ENCODE measurements around the gene TTLL1. TPM values are rescaled to one million over a fixed set of nuclear protein-coding genes. Genes with fewer than 3 reads are reported as not detected.

Gene TTLL1
- total and polyA plus RNA-seq, 5 donors = 4.2 to 6.8 (median 6.0) TPM

DNA sequence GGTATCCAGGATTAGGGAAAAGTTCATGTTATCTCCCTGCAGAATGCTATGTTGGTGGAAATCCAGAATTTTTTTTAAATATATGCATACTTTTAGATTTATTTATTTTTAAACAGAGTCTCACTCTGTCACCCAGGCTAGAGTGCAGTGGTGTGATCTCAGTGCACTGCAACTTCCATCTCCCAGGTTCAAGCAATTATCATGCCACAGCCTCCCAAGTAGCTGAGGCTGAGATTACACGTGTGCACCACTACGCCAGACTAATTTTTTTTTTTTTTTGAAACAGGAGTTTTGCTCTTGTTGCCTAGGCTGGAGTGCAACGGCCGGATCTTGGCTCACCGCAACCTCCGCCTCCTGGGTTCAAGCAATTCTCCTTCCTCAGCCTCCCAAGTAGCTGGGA, 76.8 kb downstream of the TTLL1 start:
- WGBS = 86% methylated on average over 6 of the region's 6 CpGs
- Histone ChIP-seq H3K27me3 (ENCODE audit: control insufficient read depth, insufficient read depth) (no peaks in the 10 kb centered on the region), H3K27ac (ENCODE audit: low read length) (no peak overlapping the region), H3K9me3 (ENCODE audit: control insufficient read depth, low read length) (no peaks in the 10 kb centered on the region), H3K4me1 (ENCODE audit: control insufficient read depth, insufficient read depth, low read length) (peaks cover 11% of the 10 kb centered on the region), H3K4me3 (ENCODE audit: low read length) (no peak overlapping the region)
- intact Hi-C loops (cut with DNase I) = loop anchor here in 1 of 4 donors (10.0 kb wide), 1 partner anchor 108 kb away; no protein-coding TSS in a partner anchor
- ATAC-seq = no peak
- DNase-seq = no peak

DNA sequence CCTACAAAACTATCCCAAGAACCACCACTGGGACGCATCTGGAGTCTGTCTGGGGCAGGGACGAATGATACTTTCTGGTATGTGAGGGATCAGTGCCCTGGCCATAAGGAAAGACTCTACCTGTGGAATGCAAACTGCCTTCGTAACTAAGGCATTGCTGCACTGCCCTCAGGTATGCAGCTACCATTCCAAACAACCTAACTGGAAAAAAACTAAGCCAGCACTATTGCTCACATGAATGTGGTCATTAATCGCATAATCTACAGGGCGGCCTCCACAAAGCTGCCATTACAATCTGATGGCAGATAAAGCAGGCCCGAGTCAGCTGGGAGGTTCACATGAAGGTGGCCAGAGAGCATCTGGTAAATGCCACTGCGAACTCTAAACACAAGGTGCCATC, 78.1 kb downstream of the TTLL1 start:
- DNase-seq (no peak), ATAC-seq (no peak)
- Histone ChIP-seq H3K9me3 (ENCODE audit: control insufficient read depth, low read length) (no peaks in the 10 kb centered on the region), H3K4me3 (ENCODE audit: low read length) (no peak overlapping the region), H3K27me3 (ENCODE audit: control insufficient read depth, insufficient read depth) (no peaks in the 10 kb centered on the region), H3K27ac (ENCODE audit: low read length) (no peak overlapping the region), H3K4me1 (ENCODE audit: control insufficient read depth, insufficient read depth, low read length) (peaks cover 12% of the 10 kb centered on the region)
- WGBS = 83% methylated on average over 7 of the region's 7 CpGs
- intact Hi-C loops (cut with DNase I) = loop anchor here in 1 of 4 donors (10.0 kb wide), 1 partner anchor 106 kb away; no protein-coding TSS in a partner anchor

DNA sequence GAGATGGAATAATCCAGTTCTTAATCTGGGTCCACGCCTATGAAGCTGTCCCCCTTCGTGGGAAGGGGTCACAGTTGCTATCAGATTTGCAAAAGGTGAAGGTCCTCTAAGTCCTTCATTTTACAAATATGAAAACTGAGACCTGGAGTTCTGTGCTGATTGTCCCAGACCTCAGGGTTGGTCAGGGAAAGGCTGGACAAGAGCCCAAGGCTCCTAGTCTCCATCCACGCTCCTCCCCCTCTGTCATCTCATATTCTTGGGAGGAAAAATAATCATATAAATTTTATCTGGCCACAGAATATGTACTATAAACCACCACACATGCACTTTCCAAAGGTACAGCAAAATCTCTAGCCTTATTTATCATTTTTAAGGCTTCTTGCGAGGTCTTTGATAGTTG, 79.7 kb downstream of the TTLL1 start:
- intact Hi-C loops (cut with DNase I) = no loop called here
- ATAC-seq = no peak
- H3K4me1 ChIP-seq (ENCODE audit: control insufficient read depth, insufficient read depth, low read length) = peaks cover 14% of the 10 kb centered on the region
- no peaks in the 10 kb centered on the region for H3K9me3 ChIP-seq (ENCODE audit: control insufficient read depth, low read length)
- H3K27ac ChIP-seq (ENCODE audit: low read length) = no peak overlapping the region
- no peak for DNase-seq
- H3K27me3 ChIP-seq (ENCODE audit: control insufficient read depth, insufficient read depth) = no peaks in the 10 kb centered on the region
- H3K4me3 ChIP-seq (ENCODE audit: low read length) = no peak overlapping the region
- WGBS = 81% methylated on average over 4 of the region's 4 CpGs

DNA sequence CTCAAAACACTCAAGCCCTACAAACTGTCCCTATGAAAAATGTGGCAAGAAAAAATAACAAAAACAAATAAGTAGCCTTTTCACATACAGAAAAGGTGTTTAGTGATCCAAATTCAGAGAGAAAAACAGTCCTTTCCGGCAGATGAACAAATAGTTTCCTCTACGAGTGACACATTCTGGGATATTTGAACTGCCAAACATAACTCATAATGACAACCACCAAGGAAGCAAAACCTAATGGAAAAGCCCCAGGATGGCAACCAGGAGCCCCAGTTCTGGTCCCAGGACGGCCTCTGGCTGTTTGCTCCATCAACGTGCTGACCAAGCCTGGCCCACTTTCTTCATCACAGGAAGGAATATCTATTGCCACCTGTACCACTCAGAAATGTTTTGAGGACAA, 80.3 kb downstream of the TTLL1 start:
- Histone ChIP-seq H3K4me3 (ENCODE audit: low read length) (no peak overlapping the region), H3K27me3 (ENCODE audit: control insufficient read depth, insufficient read depth) (no peaks in the 10 kb centered on the region), H3K4me1 (ENCODE audit: control insufficient read depth, insufficient read depth, low read length) (peaks cover 18% of the 10 kb centered on the region)

DNA sequence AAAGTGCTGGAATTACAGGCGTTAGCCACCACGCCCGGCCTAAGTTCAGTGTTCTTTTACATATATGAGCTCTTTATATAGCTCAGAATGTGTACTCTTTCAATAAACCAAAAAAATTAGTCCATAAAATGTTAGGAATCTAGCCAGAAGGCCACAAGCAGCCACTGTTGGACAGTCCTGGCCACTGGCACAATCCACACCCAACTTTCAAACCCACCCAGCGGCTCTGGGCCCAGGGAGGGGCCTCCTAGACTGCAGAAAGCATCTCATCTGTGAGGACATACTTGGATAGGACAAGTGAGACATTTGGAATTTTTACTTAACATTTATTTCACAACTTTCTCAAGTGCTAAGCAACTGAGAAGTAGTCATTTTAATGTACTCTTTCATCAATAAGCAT, 80.7 kb downstream of the TTLL1 start:
- ATAC-seq (peak; percentile 69 to 81), DNase-seq (peak; percentile 68 to 86 (median 75))
- H3K4me3 ChIP-seq (ENCODE audit: low read length) = no peak overlapping the region
- H3K27ac ChIP-seq (ENCODE audit: low read length) = no peak overlapping the region
- intact Hi-C loops (cut with DNase I) = no loop called here
- H3K27me3 ChIP-seq (ENCODE audit: control insufficient read depth, insufficient read depth) = no peaks in the 10 kb centered on the region
- WGBS = 89% methylated on average over 4 of the region's 4 CpGs
- H3K4me1 ChIP-seq (ENCODE audit: control insufficient read depth, insufficient read depth, low read length) = peaks cover 15% of the 10 kb centered on the region
- no peaks in the 10 kb centered on the region for H3K9me3 ChIP-seq (ENCODE audit: control insufficient read depth, low read length)

More for the DNA sequence above, 80.3 kb downstream of the TTLL1 start:
- no peak for DNase-seq
- no peak for ATAC-seq
- WGBS = 65% methylated on average over 4 of the region's 4 CpGs
- intact Hi-C loops (cut with DNase I) = no loop called here
- Histone ChIP-seq H3K9me3 (ENCODE audit: control insufficient read depth, low read length) (no peaks in the 10 kb centered on the region), H3K27ac (ENCODE audit: low read length) (peak overlapping the region; percentile 65)

DNA sequence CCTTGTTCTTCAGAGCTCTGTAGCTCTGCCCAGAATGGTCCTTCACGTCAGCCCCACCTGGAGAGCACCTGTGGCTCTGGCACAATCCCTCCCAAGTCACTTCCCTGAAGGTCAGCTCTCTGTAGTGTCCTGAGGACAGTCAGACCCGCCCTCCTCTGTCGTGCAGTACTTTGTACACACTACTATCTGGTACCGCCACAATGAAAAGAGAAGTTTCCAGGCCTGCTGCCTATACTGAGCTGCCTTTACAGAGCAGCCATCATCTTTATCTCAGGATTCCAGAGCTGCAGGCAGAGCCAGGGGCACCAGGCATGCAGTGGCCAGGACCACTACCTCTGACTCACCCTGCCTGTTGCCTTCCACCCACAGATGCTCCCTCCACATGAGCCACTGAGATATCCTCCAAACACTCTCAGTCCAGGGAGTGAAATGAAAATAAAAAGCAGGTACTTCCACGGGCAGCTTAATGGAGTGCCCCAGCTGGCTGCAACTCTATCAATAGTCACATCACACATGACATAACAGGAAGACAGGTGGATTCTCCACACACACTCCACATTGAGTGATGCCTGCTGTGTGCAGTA, 81.6 kb downstream of the TTLL1 start:
- peaks cover 12% of the 10 kb centered on the region for H3K4me1 ChIP-seq (ENCODE audit: control insufficient read depth, insufficient read depth, low read length)
- intact Hi-C loops (cut with DNase I) = no loop called here
- DNase-seq (no peak), ATAC-seq (peak; percentile 56 to 59)
- no peak overlapping the region for H3K27ac ChIP-seq (ENCODE audit: low read length)
- H3K27me3 ChIP-seq (ENCODE audit: control insufficient read depth, insufficient read depth) = no peaks in the 10 kb centered on the region
- WGBS = 56% methylated on average over 5 of the region's 5 CpGs
- H3K4me3 ChIP-seq (ENCODE audit: low read length) = no peak overlapping the region
- no peaks in the 10 kb centered on the region for H3K9me3 ChIP-seq (ENCODE audit: control insufficient read depth, low read length)

DNA sequence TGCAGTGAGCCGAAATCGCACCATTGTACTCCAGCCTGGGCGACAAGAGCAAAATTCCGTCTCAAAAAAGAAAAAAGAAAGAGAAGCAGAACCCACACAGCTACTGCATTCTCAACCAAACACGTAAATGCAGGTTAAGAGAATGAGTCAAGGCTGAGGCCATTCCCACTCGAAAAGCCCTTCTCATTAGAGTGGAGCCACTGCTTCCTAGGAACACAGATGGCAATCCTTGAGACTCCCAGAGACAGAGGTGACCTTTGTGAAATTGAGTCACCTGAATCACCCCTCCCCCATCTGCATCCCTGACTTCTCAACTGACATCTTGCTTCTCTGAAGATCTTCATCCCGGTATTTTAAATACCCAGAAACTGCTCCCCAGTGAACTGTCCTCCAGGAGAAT, 82.4 kb downstream of the TTLL1 start:
- DNase-seq (no peak), ATAC-seq (no peak)
- Histone ChIP-seq H3K4me1 (ENCODE audit: control insufficient read depth, insufficient read depth, low read length) (peaks cover 16% of the 10 kb centered on the region), H3K9me3 (ENCODE audit: control insufficient read depth, low read length) (no peaks in the 10 kb centered on the region), H3K27ac (ENCODE audit: low read length) (no peak overlapping the region), H3K27me3 (ENCODE audit: control insufficient read depth, insufficient read depth) (no peaks in the 10 kb centered on the region), H3K4me3 (ENCODE audit: low read length) (no peak overlapping the region)
- 96% methylated on average over 7 of the region's 7 CpGs for WGBS
- intact Hi-C loops (cut with DNase I) = no loop called here

DNA sequence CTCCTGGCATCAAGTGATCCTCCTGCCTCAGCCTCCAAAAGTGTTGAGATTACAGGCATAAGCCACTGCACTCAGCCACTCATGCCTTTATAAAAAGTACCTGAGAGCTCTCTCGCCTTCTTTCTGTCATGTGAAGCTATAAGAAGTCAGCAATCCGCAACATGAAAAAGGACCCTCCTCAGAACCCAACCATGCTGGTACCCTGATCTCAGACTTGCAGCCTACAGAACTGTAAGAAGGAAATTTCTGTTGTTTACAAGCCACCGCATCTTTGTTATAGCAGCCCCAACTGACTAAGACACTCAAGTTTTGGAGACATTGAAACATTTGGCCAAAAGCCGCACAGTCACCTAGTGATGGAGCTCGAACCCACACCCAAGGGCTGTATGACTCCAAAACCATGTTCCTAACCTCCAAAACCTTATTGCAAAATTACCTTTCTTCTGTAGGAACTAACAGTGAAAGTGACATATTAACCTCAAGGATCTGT, 83.1 kb downstream of the TTLL1 start:
- Histone ChIP-seq H3K27ac (ENCODE audit: low read length) (no peak overlapping the region), H3K4me1 (ENCODE audit: control insufficient read depth, insufficient read depth, low read length) (peaks cover 20% of the 10 kb centered on the region), H3K9me3 (ENCODE audit: control insufficient read depth, low read length) (no peaks in the 10 kb centered on the region), H3K4me3 (ENCODE audit: low read length) (no peak overlapping the region), H3K27me3 (ENCODE audit: control insufficient read depth, insufficient read depth) (no peaks in the 10 kb centered on the region)
- WGBS = 98% methylated on average over 5 of the region's 5 CpGs
- no peak for ATAC-seq
- DNase-seq = no peak
- intact Hi-C loops (cut with DNase I) = no loop called here

DNA sequence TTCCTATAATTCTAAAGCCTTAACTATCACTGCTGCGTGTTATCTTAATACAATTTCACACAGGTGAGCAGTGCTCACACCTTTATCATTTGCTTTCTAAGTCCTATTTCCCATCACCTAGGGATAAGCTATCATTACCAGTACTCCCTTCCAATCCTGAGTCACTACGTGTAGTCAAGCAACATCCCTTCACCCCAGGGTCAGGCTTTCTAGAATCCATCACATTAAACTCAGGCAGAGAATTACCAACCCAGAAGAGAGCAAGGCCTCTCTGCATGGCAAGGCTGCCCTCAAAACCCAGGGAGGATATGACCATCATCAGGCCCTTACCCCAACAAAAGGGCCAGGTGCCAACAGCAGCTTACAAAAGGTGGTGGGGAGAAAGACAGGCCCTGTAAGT, 84.1 kb downstream of the TTLL1 start:
- ATAC-seq (no peak), DNase-seq (no peak)
- Histone ChIP-seq H3K4me3 (ENCODE audit: low read length) (no peak overlapping the region), H3K9me3 (ENCODE audit: control insufficient read depth, low read length) (no peaks in the 10 kb centered on the region), H3K27me3 (ENCODE audit: control insufficient read depth, insufficient read depth) (no peaks in the 10 kb centered on the region), H3K4me1 (ENCODE audit: control insufficient read depth, insufficient read depth, low read length) (peaks cover 27% of the 10 kb centered on the region), H3K27ac (ENCODE audit: low read length) (no peak overlapping the region)
- intact Hi-C loops (cut with DNase I) = no loop called here
- WGBS = 85% methylated on average over 2 of the region's 2 CpGs

DNA sequence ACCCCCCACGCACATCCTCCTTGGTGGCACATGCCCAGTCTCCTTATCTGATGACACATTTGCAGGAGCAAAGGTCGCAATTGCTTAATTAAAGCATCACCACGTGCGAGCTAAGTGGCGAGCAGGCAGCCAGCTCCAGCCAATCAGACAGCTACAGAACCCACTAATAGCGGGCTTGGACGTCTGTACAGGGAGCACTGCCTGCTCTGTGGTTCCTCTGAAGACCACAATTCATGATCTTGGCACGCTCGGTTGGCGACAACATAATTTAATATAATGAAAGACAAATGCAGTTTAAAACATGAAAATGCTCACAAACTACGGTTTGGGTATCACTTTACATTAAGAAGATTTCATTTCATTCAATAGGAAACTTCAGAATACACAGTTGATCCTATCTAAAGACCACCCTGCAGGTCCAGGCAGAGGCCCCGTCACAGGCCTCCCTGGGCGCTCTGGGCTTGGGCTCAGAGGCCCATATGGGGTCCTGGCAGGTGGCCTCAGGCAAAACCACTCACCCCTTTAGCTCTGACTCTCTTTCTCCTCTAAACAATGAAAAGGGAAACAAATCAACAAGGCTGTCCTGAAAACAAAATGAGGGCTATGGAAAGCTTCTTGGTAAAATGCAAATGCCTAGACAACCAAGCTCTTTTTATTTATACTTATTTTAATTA, 84.7 kb downstream of the TTLL1 start:
- H3K9me3 ChIP-seq (ENCODE audit: control insufficient read depth, low read length) = no peaks in the 10 kb centered on the region
- 66% methylated on average over 13 of the region's 13 CpGs for WGBS
- no peak for DNase-seq
- H3K4me3 ChIP-seq (ENCODE audit: low read length) = no peak overlapping the region
- H3K4me1 ChIP-seq (ENCODE audit: control insufficient read depth, insufficient read depth, low read length) = peaks cover 28% of the 10 kb centered on the region
- no peak for ATAC-seq
- intact Hi-C loops (cut with DNase I) = no loop called here
- H3K27me3 ChIP-seq (ENCODE audit: control insufficient read depth, insufficient read depth) = no peaks in the 10 kb centered on the region
- H3K27ac ChIP-seq (ENCODE audit: low read length) = no peak overlapping the region

DNA sequence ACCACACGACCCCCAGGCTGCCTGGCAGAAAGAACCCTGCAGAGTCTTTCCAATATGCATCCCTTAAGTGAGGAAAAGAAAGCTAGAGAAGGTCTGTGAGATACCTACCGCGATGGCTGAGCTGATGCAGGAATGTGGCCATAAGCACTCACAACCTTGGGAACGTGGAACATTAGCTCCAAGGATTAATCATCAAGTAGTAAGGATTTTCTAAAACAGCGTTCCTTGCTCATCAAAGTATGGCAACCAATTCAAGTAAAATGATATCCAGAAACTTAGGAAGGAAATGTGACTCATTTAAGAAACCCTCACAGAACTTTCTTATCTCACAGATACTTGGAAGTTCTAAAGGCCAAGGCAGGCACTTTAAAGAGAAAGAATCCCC, 87.0 kb downstream of the TTLL1 start:
- peak overlapping the region; percentile 7 for H3K27ac ChIP-seq (ENCODE audit: low read length)
- intact Hi-C loops (cut with DNase I) = no loop called here
- 30% methylated on average over 5 of the region's 5 CpGs for WGBS
- no peaks in the 10 kb centered on the region for H3K9me3 ChIP-seq (ENCODE audit: control insufficient read depth, low read length)
- no peaks in the 10 kb centered on the region for H3K27me3 ChIP-seq (ENCODE audit: control insufficient read depth, insufficient read depth)
- H3K4me1 ChIP-seq (ENCODE audit: control insufficient read depth, insufficient read depth, low read length) = peaks cover 23% of the 10 kb centered on the region
- ATAC-seq (peak in 1 of 2 donors; percentile 52), DNase-seq (no peak)
- H3K4me3 ChIP-seq (ENCODE audit: low read length) = no peak overlapping the region
